ENCODE measurements around the gene IL16.

- TF ChIP-seq POLR2A (IDR thresholded peaks at IDR 0.05; ENCODE audit: low read depth, low read length) = no peak
- TF ChIP-seq TAF1 (IDR thresholded peaks at IDR 0.05; ENCODE audit: borderline replicate concordance, low read depth, low read length) = no peak
Measured at GRCh38 chr15:81261172-81261811, 64.6 kb downstream of the IL16 start.
